Mammary epithelial cell (primary cell): ENCODE results near the gene FAM193A.

ENCODE experiments used
- EZH2 ChIP-seq: IDR thresholded peaks from 2 replicates; pipeline ENCODE4 v1.6.1; 2012; ENCODE audit warnings: low read length, inconsistent platforms, borderline replicate concordance
- TF ChIP-seq, protein P1 (sequence below), 2 donors: IDR thresholded peaks in 1 of 2; conservative IDR thresholded peaks in 1 of 2; 2 replicates each; pipeline ENCODE4 v1.5.1; 2011 to 2012; ENCODE audit warnings: inconsistent platforms in 2 of 2, low read length in 2 of 2, mild to moderate bottlenecking in 2 of 2, control low read depth in 1 of 2, low read depth in 1 of 2; ENCODE audit not compliant: insufficient read depth in 1 of 2; ENCODE audit errors: extremely low read depth in 1 of 2

DNA sequence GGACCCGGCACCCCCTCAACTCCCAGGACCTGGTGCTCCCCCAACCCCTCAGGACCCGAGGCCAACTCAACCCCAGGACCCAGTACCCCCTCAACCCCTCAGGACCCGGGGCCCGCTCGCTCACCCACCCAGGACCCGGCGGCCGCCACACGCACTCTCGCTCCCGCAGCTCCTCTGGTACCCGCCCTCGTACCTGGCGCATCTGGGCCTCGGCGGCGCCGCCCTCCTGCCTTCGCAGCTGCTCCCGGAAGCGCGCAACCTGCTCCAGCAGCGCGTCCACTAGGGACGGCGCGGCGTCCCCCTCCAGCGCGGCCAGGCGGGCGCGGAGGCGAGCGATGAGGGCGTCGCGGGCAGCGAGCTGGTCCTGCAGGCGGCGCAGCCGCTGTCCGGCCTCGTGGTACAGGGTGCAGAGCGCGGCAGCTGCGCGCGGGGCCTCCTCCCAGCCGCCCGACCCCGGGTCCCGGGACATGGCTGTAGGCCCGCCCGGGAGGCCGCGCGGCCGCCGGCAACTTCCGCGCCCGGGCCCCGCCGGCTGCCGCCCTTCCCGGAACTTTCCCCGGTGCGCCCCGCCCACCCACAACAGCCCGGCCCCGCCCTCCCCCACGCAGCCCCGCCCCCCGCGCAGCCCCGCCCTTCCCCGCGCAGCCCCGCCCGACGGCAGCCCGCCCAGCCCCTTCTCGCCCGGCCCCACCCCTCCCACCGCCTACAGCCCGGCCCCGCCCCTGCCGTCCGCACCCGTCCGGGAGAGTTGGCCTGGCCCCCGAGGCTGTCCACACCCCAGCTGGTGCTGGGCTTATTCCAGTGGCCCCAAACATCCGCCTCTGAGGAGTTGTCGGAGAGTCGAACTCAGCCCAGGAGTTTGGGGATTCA lies 219.6 kb downstream of the FAM193A start, which contains the start of gene TNIP2:
- TF ChIP-seq, protein P1, sequence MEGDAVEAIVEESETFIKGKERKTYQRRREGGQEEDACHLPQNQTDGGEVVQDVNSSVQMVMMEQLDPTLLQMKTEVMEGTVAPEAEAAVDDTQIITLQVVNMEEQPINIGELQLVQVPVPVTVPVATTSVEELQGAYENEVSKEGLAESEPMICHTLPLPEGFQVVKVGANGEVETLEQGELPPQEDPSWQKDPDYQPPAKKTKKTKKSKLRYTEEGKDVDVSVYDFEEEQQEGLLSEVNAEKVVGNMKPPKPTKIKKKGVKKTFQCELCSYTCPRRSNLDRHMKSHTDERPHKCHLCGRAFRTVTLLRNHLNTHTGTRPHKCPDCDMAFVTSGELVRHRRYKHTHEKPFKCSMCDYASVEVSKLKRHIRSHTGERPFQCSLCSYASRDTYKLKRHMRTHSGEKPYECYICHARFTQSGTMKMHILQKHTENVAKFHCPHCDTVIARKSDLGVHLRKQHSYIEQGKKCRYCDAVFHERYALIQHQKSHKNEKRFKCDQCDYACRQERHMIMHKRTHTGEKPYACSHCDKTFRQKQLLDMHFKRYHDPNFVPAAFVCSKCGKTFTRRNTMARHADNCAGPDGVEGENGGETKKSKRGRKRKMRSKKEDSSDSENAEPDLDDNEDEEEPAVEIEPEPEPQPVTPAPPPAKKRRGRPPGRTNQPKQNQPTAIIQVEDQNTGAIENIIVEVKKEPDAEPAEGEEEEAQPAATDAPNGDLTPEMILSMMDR (conservative IDR thresholded peaks at IDR 0.05 in 1 of 2, IDR thresholded peaks at IDR 0.05 in 1 of 2; ENCODE audit: extremely low read depth in 1 of 2, insufficient read depth in 1 of 2, low read depth in 1 of 2, low read length in 2 of 2) = peak in 1 of 2 donors; percentile 42
- TF ChIP-seq EZH2 = no peak
